ENCODE measurements around the gene TNFRSF4.

The TNFRSF4 gene

DNA sequence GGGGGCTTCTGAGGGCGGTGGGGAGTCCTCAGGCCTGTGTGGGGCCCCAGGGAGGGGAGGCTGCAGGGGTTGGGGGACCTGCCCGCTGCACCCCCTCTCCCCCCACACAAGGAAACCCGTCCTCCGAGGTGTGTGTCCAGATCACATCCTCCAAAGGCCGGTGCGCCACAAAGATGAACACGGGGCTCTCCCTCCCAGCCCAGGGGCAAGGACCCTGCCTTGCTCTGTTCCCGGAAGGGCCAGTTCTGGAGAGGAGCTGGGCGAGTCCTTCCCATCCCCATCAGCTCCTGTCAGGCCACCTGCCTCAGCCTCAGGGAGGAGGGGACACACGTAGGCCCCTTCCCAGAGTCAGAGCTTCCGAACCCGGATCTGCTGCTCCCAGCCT, 42.8 kb downstream of the TNFRSF4 start:
- no peak for FAIRE-seq
- no peak for DNase-seq (ENCODE audit: insufficient read length, low spot score)
- TF ChIP-seq, protein P1, sequence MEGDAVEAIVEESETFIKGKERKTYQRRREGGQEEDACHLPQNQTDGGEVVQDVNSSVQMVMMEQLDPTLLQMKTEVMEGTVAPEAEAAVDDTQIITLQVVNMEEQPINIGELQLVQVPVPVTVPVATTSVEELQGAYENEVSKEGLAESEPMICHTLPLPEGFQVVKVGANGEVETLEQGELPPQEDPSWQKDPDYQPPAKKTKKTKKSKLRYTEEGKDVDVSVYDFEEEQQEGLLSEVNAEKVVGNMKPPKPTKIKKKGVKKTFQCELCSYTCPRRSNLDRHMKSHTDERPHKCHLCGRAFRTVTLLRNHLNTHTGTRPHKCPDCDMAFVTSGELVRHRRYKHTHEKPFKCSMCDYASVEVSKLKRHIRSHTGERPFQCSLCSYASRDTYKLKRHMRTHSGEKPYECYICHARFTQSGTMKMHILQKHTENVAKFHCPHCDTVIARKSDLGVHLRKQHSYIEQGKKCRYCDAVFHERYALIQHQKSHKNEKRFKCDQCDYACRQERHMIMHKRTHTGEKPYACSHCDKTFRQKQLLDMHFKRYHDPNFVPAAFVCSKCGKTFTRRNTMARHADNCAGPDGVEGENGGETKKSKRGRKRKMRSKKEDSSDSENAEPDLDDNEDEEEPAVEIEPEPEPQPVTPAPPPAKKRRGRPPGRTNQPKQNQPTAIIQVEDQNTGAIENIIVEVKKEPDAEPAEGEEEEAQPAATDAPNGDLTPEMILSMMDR (IDR thresholded peaks at IDR 0.05; ENCODE audit: insufficient read depth, missing control alignments) = no peak

DNA sequence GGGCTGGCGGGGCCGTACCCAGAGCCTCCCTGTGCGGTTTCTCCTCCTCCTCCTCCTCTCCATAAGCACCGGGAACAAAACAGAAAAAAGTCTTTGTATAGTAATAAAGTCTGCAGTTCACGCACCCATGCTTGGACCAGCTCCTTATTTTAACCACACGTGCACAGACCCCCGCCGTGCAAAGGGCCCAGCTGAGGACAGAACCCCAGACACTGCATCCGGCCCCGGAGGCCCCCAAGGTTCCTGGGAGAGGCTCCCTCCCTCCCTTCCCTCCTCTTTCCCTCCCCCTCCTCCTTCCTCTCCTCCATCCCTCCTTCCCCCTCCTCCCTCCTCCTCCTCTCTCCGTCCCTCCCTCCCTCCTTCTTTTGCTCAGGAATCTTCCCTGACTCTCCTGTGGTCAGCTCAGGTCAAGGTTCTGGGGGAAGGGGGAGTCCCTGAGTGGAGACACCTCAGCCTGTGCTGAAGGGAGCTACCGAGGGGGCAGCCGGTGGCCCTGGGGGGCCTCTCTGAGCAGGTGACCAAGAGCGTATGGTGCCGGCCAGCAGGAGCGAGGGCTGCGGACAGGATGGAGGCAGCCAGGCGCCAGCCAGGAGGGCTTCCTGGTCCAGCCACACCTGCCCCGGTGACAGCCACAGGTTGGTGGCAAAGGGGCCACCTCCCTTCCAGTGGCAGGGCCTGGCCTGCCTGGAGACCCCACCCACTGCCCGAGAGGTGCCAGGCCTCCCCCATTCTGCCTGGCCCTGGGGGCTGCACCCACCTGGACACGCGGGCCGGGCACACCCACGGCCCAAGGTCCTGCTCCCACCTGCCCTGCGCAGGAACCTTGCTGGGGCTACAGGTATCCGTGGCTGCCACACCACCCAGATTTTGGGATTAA, 43.5 kb downstream of the TNFRSF4 start:
- FAIRE-seq = no peak
- TF ChIP-seq, protein P1 (IDR thresholded peaks at IDR 0.05; ENCODE audit: insufficient read depth, missing control alignments) = no peak
- DNase-seq (ENCODE audit: insufficient read length, low spot score) = no peak

DNA sequence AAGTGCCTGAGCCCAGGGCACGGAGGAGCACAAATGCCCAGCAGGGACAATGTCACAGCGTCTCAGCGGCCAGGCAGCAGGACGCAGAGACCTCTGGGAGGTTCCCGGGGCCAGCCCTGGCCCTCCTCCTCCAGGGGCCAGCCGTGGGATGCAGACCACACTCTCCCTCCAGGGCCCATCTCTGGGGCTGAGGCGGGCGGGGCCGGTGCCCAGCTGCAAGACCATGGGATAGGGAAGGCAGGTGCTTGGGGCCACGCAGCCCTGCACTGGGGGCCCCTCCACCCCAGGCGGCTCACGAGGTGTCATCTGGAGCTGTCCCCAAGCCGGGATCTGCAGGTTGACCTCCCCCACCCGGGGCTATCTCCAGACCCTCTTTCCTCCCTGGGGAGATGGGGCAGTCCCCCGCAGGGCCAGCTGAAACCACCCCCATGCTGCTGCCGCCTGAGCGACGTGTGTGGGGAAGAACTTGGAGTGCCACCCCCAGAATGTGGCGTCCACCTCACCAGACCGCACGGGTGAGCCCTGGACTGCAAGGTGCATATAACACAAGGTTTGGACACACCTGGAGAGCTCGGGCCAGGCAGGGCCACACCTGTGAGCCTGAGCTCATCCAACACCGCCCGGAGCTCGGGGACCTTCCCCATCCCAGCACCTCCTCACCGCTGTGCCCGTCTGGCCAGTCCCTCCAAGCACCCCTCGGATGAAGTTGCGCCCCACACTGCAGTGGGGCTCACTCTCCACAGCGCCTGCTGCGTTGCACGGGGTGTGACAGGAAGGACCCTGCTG, 44.3 kb downstream of the TNFRSF4 start:
- TF ChIP-seq, protein P1 (IDR thresholded peaks at IDR 0.05; ENCODE audit: insufficient read depth, missing control alignments) = no peak
- DNase-seq (ENCODE audit: insufficient read length, low spot score) (no peak), FAIRE-seq (no peak)

DNA sequence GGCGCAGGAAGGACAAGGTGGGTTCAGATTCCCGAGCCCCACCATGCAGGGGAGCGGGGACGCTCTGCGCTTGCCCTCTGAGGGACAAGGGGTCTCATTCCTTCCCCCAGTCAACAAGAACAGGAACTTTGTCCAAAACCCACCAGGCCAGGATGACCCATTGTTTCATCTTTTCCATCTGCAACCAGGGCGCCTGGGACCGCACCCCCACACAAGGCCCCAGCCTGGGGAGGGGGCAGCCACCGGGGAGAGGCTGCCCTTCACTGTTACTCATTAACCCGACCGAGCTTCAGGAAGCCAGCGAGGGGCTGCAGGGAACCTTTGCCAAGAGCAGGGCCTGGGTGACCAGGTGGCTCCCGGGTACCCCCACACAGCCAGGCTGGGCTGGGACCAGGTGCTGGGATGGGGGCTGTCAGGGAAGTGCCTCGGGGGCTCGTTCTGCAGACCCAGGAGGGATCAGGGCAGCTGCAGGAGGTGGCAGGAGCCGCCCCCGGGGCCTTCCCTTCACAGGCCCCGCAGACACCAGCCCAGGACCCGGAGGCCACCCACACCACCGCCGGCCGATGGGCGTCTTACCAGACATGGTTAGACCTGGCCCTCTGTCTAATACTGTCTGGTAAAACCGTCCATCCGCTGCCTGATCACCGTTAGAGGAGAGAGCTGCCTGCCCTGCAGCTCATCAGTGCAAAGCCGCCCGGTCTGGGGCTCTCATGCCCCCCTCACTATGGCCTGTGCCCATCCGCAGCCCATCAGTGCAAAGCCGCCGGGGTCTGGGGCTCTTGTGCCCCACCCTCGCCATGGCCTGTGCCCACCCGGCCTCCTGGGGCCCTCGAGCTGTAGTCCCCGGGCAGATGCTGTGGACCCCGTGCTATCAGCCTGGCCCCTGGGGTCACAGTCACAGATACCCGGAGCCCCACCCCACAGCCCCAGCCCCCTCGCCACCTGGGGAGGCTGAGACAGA, 45.2 kb downstream of the TNFRSF4 start:
- TF ChIP-seq, protein P1 (IDR thresholded peaks at IDR 0.05; ENCODE audit: insufficient read depth, missing control alignments) = no peak
- no peak for DNase-seq (ENCODE audit: insufficient read length, low spot score)
- no peak for FAIRE-seq

DNA sequence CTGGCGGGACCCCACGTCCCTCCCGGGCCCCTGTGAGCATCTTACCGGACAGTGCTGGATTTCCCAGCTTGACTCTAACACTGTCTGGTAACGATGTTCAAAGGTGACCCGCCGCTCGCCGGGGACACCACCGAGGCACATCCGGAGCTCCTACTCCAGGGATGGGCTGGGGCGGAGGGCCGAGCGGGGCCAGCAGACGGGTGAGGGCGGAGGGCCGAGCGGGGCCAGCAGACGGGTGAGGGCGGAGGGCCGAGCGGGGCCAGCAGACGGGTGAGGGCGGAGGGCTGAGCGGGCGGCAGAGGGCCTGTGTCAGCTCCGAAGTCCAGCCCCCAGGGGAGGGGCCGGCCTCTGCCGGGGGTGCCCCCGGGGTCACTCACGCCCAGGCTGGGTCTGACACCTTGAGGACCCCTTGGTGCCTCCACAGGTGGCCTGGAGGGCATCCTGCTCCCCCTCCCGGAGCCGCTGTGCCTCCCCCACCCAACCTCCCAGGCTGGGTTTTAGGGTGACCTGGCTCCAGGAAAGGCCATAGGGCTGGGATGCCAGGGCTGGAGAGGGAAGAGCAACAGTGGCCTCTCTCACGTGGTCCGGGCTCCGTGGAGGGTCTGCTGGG, 46.0 kb downstream of the TNFRSF4 start:
- FAIRE-seq (no peak), DNase-seq (ENCODE audit: insufficient read length, low spot score) (no peak)
- TF ChIP-seq, protein P1 (IDR thresholded peaks at IDR 0.05; ENCODE audit: insufficient read depth, missing control alignments) = no peak

DNA sequence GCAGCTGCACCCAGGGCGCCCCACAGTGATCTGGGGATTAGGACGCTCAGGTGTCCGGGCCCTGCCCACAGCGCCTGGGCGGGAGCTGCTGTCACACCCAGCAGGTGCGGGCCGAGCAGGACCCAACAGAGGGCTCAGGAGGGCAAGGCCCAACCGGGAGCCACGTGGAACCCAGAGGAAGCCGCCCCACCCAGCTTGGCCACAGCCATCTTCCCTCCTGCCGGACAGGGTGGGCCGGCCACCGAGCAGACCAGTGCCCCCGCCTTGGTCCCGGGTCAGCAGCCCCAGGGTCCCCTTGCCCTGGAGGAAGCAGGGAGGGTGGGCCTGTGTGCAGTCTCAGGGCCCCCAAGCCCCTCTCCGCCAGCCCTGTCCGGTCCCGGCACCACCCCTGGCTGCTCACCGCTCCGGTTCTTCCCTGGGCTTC, 46.5 kb downstream of the TNFRSF4 start:
- FAIRE-seq (no peak), DNase-seq (ENCODE audit: insufficient read length, low spot score) (no peak)
- TF ChIP-seq, protein P1 (IDR thresholded peaks at IDR 0.05; ENCODE audit: insufficient read depth, missing control alignments) = no peak

Measured in D721Med (cell line).